HL-60/S4 treated with retinoic acid at 250 ng/mL for 4 days and 3 days (cell line): ENCODE data around the gene RAB15.

Source experiments
- in situ Hi-C: fragments of 300-500 bp; cut with MboI; formaldehyde crosslinking; loops from 2 replicates; pipeline ENCODE4 v1.7.0; 2022; ENCODE audit warnings: low sequenced_read_pairs

Gene RAB15

GRCh38 chr14:64956697-64957406 lies 15.3 kb downstream of the RAB15 start:
- in situ Hi-C loops = no loop called here

GRCh38 chr14:64955297-64955696 lies 16.8 kb downstream of the RAB15 start:
- in situ Hi-C loops = no loop called here

- in situ Hi-C loops = no loop called here
Measured at GRCh38 chr14:64954491-64955240, 17.5 kb downstream of the RAB15 start.

- in situ Hi-C loops = no loop called here
Measured at GRCh38 chr14:64953661-64954060, 18.5 kb downstream of the RAB15 start.

GRCh38 chr14:64953310-64953654 lies 18.9 kb downstream of the RAB15 start:
- in situ Hi-C loops = no loop called here

GRCh38 chr14:64952598-64953309 lies 19.4 kb downstream of the RAB15 start:
- in situ Hi-C loops = no loop called here

- in situ Hi-C loops = no loop called here
Measured at GRCh38 chr14:64951724-64952123, 20.4 kb downstream of the RAB15 start.

- in situ Hi-C loops = no loop called here
Measured at GRCh38 chr14:64951291-64951690, 20.8 kb downstream of the RAB15 start.

- in situ Hi-C loops = no loop called here
Measured at GRCh38 chr14:64950889-64951288, 21.2 kb downstream of the RAB15 start.

- in situ Hi-C loops = no loop called here
Measured at GRCh38 chr14:64948612-64949210, 23.4 kb downstream of the RAB15 start.

GRCh38 chr14:64947710-64948611 lies 24.2 kb downstream of the RAB15 start:
- in situ Hi-C loops = no loop called here

GRCh38 chr14:64946310-64947045 lies 25.7 kb downstream of the RAB15 start:
- in situ Hi-C loops = no loop called here

GRCh38 chr14:64945431-64946178 lies 26.5 kb downstream of the RAB15 start:
- in situ Hi-C loops = no loop called here

GRCh38 chr14:64944861-64945260 lies 27.3 kb downstream of the RAB15 start:
- in situ Hi-C loops = no loop called here

- in situ Hi-C loops = no loop called here
Measured at GRCh38 chr14:64944041-64944440, 28.1 kb downstream of the RAB15 start.

- in situ Hi-C loops = no loop called here
Measured at GRCh38 chr14:64943556-64943955, 28.6 kb downstream of the RAB15 start.

- in situ Hi-C loops = no loop called here
Measured at GRCh38 chr14:64942531-64943111, 29.5 kb downstream of the RAB15 start, which contains the start of gene GPX2. Gene GPX2, minus strand, starts transcription at chr14:64942745. Its CDS starts 19 bp downstream, at chr14:64942726.

- in situ Hi-C loops = no loop called here
Measured at GRCh38 chr14:64940336-64940910, 31.7 kb downstream of the RAB15 start.
